GM21367 (cell line): ENCODE data around the gene TMEM218.
"Not testable (repeated sequence)": the region's sequence is repeated elsewhere in the genome, so short reads cannot be mapped to it uniquely, and the experiment has no call there.

ENCODE experiments used
- ATAC-seq: cut with Tn5 transposase; IDR thresholded peaks from one replicate; pipeline ENCODE4 v1.9.1; 2021; ENCODE audit not compliant: unreplicated experiment

TMEM218 gene

DNA sequence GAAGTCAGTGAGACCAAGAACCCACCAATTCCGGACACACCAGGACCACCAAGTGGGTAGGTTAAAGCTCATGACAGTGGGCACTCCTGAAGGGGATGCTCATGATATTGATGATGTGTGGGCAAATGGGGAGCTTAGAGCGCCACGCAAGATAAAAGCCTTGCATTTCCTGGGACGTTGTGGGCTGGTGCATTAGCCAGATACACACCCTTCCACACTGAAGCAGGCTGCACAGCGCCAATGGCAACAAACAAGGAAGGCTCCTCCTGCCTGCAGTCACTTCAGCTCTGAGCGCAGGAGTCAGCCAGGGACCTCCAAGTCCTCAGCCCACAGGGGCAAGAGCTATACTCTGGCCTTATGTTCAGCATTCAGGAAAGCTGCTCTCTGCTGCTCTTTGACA lies 20.6 kb downstream of the TMEM218 start:
- ATAC-seq, result no peak

DNA sequence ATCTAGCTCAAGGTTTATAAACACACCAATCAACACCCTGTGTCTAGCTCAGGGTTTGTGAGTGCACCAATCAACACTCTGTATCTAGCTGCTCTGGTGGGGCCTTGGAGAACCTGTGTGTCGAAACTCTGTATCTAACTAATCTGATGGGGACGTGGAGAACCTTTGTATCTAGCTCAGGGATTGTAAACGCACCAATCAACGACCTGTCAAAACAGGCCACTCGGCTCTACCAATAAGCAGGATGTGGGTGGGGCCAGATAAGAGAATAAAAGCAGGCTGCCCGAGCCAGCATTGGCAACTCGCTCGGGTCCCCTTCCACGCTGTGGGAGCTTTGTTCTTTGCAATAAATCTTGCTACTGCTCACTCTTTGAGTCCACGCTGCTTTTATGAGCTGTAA lies 21.3 kb downstream of the TMEM218 start:
- ATAC-seq, result not testable (repeated sequence)

DNA sequence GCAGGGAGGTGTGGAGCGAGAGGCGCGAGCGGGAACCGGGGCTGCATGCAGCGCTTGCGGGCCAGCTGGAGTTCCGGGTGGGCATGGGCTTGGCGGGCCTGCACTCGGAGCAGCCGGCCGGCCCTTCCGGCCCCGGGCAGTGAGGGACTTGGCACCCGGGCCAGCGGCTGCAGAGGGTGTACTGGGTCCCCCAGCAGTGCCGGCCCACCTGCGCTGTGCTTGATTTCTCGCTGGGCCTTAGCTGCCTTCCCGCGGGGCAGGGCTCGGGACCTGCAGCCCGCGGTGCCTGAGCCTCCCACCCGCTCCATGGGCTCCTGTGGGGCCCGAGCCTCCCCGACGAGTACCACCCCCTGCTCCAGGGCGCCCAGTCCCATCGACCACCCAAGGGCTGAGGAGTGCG lies 21.9 kb downstream of the TMEM218 start:
- not testable (repeated sequence) for ATAC-seq

DNA sequence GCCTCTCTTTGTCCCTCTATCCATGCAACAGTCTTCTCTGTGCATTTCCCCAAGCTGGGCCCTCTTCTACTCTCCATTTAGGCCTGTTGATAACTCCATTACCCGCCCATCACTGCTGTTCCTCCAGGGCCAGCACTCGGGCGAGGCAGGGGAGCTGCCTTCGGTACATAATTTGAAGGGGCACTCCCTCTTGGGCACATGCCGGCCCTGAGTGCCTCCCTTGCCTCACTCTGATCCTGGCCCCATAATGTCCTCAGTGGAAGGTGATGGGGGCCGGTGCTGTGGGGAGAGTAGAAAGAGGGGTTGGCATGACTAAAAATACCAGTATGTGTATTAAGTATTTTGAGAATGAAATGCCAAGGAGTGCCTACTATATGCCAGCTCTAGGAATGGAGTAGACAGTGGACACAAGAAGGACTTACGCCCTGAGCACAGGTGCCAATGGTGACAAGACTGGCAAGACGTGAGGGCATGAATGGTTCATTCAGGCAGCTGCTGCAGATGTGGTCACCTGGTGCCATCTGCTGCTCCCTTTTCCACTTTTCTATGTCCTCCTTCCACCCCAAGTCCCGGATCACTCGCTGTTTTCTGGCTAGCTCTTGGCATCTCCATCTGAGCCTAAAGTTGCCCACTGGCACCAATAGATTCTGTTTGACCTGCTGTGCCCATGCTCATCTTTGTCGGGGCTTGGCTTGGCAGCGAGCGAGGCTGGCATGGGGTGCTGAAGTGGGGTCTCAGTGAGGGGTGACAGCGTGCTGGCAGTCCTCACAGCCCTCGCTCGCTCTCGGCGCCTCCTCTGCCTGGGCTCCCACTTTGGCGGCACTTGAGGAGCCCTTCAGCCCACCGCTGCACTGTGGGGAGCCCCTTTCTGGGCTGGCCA lies 22.6 kb downstream of the TMEM218 start:
- no peak for ATAC-seq

DNA sequence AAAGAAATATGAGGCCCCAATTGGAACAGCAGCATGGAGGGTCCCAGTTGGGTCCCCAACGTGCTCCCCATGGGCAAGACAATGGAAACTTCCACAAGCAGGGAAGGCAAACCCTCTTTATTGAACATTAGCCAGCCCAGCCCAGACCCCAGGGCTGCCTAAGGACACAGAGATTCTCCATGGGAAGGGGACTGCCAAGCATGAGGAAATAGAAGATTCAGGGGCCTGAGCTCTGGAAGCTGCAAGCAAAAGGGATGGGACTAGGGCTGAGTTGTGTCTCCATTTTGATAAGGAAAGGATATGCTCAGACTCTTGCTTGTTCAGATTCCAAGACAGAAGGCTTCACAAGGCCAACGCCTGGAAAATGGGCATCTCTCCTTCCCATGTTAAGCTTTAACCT lies 23.3 kb downstream of the TMEM218 start:
- no peak for ATAC-seq

DNA sequence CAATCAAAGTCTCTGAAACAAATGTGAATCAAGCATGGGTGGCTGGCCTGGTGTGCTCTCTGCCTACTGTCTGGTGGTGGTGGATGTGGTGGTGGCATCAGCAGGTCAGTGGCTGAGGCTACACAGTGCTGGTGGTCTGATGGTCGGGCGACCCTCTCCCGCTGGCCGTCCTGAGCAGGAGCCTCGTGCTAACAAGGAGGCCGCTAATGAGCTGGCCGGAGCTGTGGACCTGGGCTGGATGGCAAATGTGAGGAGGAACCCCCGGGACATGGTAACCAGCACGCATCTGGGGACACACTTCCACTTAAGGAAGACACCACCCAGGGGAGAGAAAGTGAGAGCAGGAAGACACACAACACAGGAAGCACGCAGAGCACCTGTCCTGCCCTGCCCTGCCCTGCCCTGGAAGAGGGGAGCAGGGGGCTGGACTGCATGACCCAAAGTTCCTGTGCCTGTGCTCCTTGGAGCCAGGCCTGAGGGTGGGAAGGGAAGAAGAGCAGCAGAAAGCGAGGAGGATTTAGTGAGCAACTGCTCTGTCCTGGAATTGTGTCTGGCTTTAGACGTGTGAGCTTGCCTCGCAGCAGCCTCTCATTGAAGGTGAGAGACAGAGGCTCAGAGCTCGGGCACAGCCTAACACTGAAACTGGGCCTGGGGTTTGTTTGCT lies 24.7 kb downstream of the TMEM218 start:
- ATAC-seq, result no peak

DNA sequence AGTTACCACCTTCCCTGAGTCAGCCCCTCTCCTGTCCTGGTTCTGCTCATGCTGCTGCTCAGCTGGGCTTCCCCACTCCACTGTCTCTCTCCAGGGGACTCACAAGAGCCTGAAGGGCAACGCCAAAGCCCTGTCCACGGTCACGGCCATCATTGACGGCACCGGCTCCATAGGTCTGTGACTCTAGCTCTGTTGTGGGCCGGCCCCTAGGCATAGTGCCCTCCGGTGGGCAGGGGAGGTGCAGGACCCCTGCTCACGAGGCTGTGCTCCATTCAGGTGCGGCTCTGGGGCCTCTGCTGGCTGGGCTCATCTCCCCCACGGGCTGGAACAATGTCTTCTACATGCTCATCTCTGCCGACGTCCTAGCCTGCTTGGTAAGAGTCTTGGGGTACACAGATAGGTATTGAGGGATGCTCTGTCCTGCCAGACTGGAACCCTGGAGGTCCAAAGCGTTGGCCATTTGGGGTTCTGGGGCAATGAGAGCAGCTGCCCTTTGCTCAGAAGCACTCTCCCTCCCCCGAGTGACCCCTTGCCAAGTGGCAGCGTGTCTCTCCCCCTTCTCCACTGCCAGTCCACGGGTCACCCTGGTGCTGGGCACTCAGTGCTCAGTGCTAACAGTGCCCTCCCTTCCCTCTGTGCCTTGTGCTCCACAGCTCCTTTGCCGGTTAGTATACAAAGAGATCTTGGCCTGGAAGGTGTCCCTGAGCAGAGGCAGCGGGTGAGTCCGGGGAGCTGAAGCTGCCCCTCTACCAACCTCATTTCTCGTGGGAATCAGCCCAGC lies 25.9 kb downstream of the TMEM218 start:
- ATAC-seq, result no peak

DNA sequence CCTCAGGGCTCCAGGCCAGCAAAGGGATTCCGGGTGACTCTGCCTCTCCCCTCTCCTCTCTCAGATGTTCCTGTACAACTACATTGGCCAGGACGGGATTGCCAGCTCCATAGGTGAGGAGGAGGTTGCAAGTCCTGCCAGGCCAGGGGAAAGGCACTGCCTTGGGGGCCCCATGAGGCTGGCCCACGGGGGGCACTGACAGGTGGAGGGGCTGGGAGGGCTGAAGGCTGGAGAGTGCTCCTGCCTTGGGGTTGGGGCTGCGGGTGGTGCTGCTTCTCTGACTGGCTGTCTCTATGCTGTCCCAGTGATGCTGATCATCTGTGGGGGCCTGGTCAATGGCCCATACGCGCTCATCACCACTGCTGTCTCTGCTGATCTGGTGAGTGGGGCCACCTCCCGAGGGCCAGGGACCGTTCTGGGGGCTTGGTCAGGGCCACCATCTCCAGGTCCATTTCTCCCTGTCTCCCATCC lies 26.6 kb downstream of the TMEM218 start:
- no peak for ATAC-seq

DNA sequence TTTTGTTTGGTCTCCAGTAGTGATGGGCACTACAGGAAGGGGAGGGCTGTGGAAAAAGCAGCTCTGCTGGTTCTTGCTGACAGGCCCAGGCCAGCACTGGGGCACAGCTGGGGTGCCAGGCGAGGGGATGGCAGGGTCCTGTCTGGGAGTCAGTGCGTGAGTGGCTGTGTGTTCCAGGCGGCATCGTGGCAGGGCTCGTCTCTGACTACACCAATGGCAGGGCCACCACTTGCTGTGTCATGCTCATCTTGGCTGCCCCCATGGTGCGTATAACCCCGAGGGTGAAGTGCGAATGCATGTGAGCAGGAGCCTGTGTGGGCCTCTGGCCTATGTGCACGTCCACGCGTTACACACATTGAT lies 27.4 kb downstream of the TMEM218 start:
- ATAC-seq, result no peak

DNA sequence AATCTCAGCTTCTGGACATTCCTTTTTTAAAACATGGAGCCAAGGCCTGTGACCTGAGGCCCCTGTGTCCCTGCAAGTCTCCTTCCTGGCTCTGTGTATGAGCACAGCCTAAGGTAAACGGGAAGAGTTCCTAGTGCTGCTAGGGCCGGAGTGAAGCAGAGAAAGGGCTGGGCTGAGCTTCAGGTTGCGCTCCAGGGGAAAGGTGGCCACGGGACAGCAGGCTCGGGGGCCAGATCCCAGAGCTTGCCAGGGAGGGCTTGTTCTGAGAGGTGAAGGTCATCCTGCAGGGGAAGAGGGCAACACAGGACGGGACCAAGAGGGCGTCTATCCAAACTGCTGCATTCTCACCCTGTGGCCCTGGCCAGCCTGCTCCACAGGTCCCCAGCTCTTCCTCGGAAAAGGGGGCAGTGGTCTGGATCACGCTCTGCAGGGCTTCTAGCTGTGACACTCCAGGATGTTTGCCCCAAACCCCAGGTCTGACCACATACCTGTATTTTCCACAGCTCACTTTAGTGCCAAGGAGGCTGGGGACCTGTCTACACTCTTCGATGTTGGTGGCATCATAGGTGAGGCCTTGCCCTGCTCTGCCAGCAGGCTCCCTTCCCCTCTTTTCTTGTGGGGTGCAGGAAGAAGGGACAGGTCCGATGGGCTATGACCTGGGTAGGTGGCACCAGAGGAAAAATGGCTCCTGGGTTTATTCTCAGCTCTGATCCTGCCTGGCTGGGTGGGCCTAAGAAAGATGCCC lies 27.9 kb downstream of the TMEM218 start:
- no peak for ATAC-seq

DNA sequence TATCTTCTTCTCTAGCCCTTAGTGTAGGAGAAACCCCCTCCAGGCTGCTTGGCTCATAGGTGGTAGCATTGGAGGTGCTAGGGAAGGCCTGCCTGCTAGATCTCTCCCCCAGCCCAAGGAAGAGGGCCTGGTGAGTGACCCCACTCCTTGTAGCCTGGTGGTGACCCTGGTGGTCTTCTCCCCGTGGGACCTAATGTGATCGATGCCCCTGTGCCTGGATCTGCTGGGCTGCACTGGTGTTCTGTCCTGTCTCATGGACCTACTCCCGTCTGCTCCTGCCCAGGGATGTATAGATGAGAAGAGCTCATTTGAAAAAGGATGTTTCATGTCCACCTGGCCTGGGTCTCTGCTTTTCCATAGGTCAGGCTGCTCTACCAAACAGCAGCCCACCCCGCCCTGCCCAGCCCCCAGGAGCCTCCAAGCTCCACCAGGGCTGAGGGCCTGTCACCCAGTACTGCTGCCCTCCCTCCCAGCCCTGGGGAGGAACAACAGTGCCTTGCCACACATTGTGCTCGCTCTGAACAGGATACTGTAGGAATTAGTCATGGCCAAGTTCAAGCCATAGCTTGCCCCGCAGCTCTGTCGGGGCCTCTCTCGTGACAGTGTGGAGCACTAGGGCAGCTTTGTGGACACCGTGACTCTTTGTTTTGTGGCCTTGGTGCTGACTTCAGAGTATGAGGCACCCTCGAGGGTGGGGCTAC lies 28.7 kb downstream of the TMEM218 start:
- no peak for ATAC-seq

DNA sequence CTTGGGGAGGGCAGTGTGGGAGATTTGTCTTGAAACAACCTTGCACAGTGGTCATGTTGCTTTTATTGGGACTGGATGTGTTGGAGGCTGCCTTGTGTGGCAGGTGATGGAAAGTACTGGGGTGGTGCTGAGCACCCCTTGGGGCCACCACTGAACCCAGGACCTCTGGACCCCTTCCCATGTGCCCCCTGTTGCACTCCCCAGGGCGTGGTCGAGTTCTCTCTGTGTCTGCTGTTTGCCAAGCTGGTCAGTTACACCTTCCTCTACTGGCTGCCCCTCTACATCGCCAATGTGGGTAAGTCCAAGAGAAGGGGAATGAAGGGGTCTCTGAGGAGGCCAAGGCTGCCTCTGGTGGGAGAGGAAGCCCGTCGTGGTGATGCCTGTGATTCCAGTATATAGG lies 29.4 kb downstream of the TMEM218 start:
- no peak for ATAC-seq

DNA sequence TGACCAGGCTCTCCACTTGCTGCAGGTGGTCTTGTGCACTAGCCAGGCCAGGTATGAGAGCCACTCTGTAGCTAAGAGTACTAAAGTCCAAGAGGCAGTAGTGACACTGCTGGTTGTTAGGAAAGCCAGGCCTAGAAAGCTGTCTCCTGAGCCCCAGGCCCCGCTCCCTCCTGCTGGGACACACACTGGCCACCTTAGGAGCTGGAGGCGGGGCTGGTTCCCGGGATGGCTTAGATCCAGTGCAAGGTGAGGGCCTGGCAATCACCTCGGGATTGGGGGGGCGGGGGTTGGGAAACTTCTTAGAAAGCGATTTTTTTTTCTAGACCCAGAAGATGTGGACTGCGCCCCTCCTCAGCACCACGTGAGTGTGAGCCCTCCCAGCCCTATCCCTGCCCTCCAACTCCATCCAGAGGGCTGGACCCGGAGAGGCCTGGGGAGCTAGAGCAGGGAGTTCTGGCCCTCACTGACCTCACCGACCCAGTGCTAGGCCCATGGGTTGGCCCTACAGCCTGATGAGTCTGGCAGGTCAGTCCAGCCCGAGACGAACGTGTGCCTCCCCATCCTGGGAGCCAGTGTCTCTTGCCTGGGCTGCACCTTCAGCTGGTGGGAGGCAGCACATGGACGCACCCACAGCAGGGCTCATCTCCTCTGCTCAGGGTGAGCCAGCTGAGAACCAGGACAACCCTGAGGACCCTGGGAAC lies 30.2 kb downstream of the TMEM218 start:
- no peak for ATAC-seq

DNA sequence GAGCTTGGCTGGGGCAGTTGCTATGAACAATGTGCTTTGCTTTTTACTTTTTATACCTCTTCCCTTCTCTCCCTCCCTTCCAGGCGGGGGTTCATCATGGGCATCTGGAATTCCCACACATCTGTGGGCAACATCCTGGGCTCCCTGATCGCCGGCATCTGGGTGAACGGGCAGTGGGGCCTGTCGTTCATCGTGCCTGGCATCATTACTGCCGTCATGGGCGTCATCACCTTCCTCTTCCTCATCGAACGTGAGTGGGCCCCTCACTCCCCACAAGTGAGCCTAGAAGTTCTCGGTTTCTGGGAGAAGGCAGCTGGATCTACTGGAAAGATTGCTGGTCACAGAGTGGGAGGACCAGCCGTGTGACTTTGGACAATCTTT lies 30.9 kb downstream of the TMEM218 start:
- ATAC-seq, result no peak

DNA sequence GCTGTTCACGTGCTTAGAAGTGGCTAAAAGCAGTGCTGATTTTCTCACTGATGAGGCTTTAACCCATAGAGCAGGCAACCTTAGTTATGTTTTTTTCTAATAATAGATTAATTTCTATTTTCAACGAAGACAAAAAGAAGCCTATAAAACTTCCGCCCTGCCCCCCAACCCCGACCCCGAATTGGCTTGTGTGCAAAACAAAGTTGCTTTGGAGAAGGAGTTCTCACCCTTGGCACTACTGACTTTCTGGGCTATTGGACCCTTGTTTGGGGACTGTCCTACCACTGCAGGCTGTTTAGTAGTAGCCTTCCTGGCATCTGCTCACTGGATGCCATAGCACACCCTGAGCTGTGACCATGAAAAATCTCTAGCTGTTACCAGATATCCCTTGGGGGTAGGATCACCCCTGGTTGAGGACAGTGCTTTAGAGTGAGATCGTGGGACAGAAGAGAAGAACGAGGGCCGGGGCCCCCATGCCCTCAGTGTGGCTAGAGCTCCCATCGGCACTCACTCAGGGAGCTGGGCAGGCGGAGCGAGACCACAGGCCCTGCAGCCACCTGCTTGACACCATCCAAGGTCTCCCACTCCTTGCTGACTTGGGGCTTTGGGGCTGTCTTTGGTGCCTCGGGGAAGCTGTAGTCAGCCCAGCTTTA lies 31.4 kb downstream of the TMEM218 start:
- ATAC-seq, result no peak

DNA sequence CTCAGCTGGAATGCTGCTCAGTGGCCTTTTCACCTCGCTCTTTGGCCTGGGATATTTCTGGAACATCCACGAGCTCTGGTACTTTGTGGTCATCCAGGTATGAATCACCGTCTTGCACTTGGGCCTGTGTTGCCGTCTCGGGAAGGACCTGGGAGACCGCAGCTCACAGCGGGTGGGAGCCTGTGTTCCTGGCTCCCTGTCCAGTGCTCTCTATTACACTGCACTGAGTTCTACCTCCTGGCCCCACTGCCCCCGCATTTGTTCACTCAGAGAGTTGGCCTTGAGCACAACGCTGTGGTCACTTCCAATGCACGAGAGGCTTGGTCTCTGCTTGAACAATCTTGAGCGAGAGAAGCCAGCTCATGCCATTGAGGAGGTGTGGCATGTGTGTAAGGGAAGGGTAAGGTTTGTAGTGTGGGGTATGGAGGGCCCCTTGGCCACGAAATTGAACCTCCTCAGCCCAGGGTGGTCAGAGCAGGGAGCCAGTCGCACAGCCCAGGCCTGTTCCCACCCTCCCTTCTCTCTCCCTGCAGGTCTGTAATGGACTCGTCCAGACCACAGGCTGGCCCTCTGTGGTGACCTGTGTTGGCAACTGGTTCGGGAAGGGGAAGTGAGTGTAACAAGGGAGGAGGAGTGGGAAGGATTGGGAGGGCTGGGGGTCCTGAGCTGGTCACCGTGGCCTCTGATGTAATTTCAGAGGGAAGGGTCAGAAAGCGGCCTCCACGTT lies 32.1 kb downstream of the TMEM218 start:
- ATAC-seq, result no peak

DNA sequence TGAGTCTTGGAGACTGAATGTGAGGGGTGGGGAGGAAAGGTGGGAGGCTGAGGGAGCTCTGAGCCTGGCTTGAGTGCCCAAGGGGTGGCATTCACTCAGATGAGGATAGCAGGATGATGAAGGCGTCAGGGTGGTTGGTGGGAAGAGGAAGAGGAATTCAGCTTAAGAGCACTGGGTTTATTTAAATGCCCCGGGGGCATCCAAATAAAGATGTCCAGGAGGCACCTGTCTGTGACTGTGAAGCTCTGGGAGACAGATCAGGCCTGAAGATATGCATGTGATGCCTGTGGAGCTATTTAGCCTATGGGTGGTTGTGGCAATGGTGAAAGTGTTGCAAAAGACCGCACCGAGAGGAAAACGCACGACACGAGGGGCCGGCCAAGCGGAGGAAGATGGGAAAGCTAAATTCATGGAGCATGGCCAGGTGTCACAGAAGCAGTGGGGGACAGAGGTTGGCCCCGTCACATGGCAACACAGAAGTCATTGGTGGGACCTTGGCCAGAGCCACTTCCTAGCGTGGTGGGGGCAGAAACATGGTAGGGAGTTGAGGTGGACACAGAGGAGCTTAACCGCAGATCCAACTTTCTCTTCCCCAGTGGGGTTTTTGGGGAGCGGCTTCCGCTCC lies 32.8 kb downstream of the TMEM218 start:
- no peak for ATAC-seq

DNA sequence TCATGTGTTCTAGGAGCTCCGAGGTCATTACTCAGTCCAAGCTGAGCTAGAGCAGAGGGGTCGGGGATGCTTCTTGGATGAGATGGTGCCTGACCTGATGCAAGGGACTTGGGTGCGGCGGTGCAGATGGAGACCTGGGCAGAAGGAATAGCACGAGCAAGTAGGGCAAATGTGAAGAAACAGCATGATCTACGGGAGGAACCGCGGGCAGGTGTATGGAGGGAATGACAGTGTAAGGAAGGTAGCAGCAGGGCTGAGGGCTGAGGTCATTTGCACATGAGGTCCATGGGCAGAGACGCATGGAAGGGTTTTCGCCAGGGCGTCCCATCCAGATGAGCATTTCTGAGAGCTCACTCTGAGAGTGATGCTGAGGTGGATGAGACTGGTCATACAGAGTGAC lies 33.4 kb downstream of the TMEM218 start:
- no peak for ATAC-seq
